Measurements from ENCODE around the gene CCDC148. TPM values are rescaled to one million over a fixed set of nuclear protein-coding genes. Genes with fewer than 3 reads are reported as not detected.

The CCDC148 gene
- total and polyA plus RNA-seq, 2 donors from 2014 or later = 6.6 to 21.0 TPM

GRCh38 chr2:158502974-158503373 lies 46.4 kb upstream of the CCDC148 start:
- H3K27me3 ChIP-seq (ENCODE audit: control insufficient read depth, insufficient read depth, low read length) = no peaks in the 10 kb centered on the region
- H3K36me3 ChIP-seq (ENCODE audit: control insufficient read depth in 2 of 3, insufficient read depth in 3 of 3, low read length in 3 of 3) = no peaks in the 10 kb centered on the region
- H3K9me3 ChIP-seq (ENCODE audit: control insufficient read depth in 2 of 3, insufficient read depth in 1 of 3, low read length in 3 of 3) = no peaks in the 10 kb centered on the region
- no peak overlapping the region for H3K9ac ChIP-seq (ENCODE audit: low read length in 3 of 3)
- H3K4me1 ChIP-seq (ENCODE audit: control insufficient read depth in 2 of 3, insufficient read depth in 2 of 3, low read depth in 1 of 3, low read length in 3 of 3) = peaks cover 0 to 29% (median 10%) of the 10 kb centered on the region in 3 donors
- peak in 1 of 5 donors; percentile 18 for DNase-seq
- TF ChIP-seq, protein P1, sequence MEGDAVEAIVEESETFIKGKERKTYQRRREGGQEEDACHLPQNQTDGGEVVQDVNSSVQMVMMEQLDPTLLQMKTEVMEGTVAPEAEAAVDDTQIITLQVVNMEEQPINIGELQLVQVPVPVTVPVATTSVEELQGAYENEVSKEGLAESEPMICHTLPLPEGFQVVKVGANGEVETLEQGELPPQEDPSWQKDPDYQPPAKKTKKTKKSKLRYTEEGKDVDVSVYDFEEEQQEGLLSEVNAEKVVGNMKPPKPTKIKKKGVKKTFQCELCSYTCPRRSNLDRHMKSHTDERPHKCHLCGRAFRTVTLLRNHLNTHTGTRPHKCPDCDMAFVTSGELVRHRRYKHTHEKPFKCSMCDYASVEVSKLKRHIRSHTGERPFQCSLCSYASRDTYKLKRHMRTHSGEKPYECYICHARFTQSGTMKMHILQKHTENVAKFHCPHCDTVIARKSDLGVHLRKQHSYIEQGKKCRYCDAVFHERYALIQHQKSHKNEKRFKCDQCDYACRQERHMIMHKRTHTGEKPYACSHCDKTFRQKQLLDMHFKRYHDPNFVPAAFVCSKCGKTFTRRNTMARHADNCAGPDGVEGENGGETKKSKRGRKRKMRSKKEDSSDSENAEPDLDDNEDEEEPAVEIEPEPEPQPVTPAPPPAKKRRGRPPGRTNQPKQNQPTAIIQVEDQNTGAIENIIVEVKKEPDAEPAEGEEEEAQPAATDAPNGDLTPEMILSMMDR (IDR thresholded peaks at IDR 0.05; ENCODE audit: borderline replicate concordance, extremely low read depth, insufficient read depth) = no peak
- intact Hi-C loops (cut with DNase I) = no loop called here
- no peak overlapping the region for H3K4me3 ChIP-seq (ENCODE audit: low read length in 3 of 3)
- no peak for FAIRE-seq
- no peak overlapping the region for H3K27ac ChIP-seq (ENCODE audit: low read depth in 2 of 2, low read length in 2 of 2)

DNA sequence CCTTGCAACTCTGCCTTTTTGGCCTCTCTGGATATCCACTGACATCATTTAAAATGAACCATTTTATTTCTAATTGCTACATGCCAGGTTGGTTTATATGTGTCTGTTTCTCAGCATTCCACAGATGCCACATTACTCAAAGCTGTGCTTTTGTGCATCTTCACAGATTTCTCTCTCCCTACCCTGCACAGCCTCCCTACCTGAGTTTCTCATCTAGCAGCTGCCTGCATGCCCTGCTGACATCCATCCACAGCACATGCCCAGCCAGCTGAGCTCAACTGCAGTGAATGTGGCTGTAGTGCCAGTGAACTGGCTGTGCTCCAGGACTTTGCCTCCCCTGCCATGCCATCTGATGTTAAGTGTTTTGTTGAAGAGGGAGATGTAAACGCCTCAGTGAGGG lies 44.7 kb upstream of the CCDC148 start:
- H3K4me1 ChIP-seq (ENCODE audit: control insufficient read depth in 2 of 3, insufficient read depth in 2 of 3, low read depth in 1 of 3, low read length in 3 of 3) = peaks cover 0 to 33% (median 14%) of the 10 kb centered on the region in 3 donors
- H3K9ac ChIP-seq (ENCODE audit: low read length in 3 of 3) = no peak overlapping the region
- no peaks in the 10 kb centered on the region for H3K9me3 ChIP-seq (ENCODE audit: control insufficient read depth in 2 of 3, insufficient read depth in 1 of 3, low read length in 3 of 3)
- H3K27ac ChIP-seq (ENCODE audit: low read depth in 2 of 2, low read length in 2 of 2) = no peak overlapping the region
- intact Hi-C loops (cut with DNase I) = no loop called here
- FAIRE-seq = no peak
- H3K36me3 ChIP-seq (ENCODE audit: control insufficient read depth in 2 of 3, insufficient read depth in 3 of 3, low read length in 3 of 3) = no peaks in the 10 kb centered on the region
- no peak overlapping the region for H3K4me3 ChIP-seq (ENCODE audit: low read length in 3 of 3)
- no peak for DNase-seq
- no peaks in the 10 kb centered on the region for H3K27me3 ChIP-seq (ENCODE audit: control insufficient read depth, insufficient read depth, low read length)
- TF ChIP-seq, protein P1 (IDR thresholded peaks at IDR 0.05; ENCODE audit: borderline replicate concordance, extremely low read depth, insufficient read depth) = no peak

DNA sequence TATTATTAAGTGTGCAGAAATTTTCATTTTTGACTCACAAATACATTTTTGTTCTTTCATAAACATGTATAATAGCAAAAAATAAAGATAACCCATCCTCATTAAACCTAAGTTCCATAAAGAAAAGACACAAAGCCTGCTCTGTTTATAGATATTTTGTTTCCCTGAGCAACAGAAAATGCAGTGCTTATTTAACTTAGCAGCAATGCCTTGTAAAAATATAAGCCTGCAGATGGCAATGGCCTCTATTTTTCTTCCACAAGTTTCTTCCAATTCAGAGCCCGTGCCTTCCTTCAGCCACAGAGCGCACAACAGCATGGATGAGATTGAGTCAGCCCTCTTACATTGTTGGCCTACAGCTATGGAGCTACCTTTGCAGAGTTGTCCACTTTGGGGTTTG lies 43.8 kb upstream of the CCDC148 start:
- peaks cover 0 to 28% (median 14%) of the 10 kb centered on the region in 3 donors for H3K4me1 ChIP-seq (ENCODE audit: control insufficient read depth in 2 of 3, insufficient read depth in 2 of 3, low read depth in 1 of 3, low read length in 3 of 3)
- FAIRE-seq (no peak), DNase-seq (no peak)
- no peaks in the 10 kb centered on the region for H3K27me3 ChIP-seq (ENCODE audit: control insufficient read depth, insufficient read depth, low read length)
- no peaks in the 10 kb centered on the region for H3K36me3 ChIP-seq (ENCODE audit: control insufficient read depth in 2 of 3, insufficient read depth in 3 of 3, low read length in 3 of 3)
- TF ChIP-seq, protein P1 (IDR thresholded peaks at IDR 0.05; ENCODE audit: borderline replicate concordance, extremely low read depth, insufficient read depth) = no peak
- no peaks in the 10 kb centered on the region for H3K9me3 ChIP-seq (ENCODE audit: control insufficient read depth in 2 of 3, insufficient read depth in 1 of 3, low read length in 3 of 3)
- H3K9ac ChIP-seq (ENCODE audit: low read length in 3 of 3) = no peak overlapping the region
- intact Hi-C loops (cut with DNase I) = no loop called here
- H3K4me3 ChIP-seq (ENCODE audit: low read length in 3 of 3) = no peak overlapping the region
- no peak overlapping the region for H3K27ac ChIP-seq (ENCODE audit: low read depth in 2 of 2, low read length in 2 of 2)

- Histone ChIP-seq H3K27me3 (ENCODE audit: control insufficient read depth, insufficient read depth, low read length) (no peaks in the 10 kb centered on the region), H3K9me3 (ENCODE audit: control insufficient read depth in 2 of 3, insufficient read depth in 1 of 3, low read length in 3 of 3) (no peaks in the 10 kb centered on the region), H3K4me3 (ENCODE audit: low read length in 3 of 3) (no peak overlapping the region), H3K27ac (ENCODE audit: low read depth in 2 of 2, low read length in 2 of 2) (no peak overlapping the region), H3K4me1 (ENCODE audit: control insufficient read depth in 2 of 3, insufficient read depth in 2 of 3, low read depth in 1 of 3, low read length in 3 of 3) (peaks cover 0 to 19% (median 14%) of the 10 kb centered on the region in 3 donors), H3K9ac (ENCODE audit: low read length in 3 of 3) (no peak overlapping the region), H3K36me3 (ENCODE audit: control insufficient read depth in 2 of 3, insufficient read depth in 3 of 3, low read length in 3 of 3) (no peaks in the 10 kb centered on the region)
- intact Hi-C loops (cut with DNase I) = no loop called here
- TF ChIP-seq, protein P1 (IDR thresholded peaks at IDR 0.05; ENCODE audit: borderline replicate concordance, extremely low read depth, insufficient read depth) = no peak
- no peak for DNase-seq
- no peak for FAIRE-seq
Observed at GRCh38 chr2:158499383-158499782, 42.8 kb upstream of the CCDC148 start.
